NCI-H526 treated with DMSO at 0.1 percent for 48 hours (cell line): ENCODE data around the gene RCN2.
"Not testable (repeated sequence)": the region's sequence is repeated elsewhere in the genome, so short reads cannot be mapped to it uniquely, and the experiment has no call there.

Source experiments
- DNase-seq: peaks from one replicate; lab custom pipeline; 2025; lab: John Stamatoyannopoulos, UW

The RCN2 gene

DNA sequence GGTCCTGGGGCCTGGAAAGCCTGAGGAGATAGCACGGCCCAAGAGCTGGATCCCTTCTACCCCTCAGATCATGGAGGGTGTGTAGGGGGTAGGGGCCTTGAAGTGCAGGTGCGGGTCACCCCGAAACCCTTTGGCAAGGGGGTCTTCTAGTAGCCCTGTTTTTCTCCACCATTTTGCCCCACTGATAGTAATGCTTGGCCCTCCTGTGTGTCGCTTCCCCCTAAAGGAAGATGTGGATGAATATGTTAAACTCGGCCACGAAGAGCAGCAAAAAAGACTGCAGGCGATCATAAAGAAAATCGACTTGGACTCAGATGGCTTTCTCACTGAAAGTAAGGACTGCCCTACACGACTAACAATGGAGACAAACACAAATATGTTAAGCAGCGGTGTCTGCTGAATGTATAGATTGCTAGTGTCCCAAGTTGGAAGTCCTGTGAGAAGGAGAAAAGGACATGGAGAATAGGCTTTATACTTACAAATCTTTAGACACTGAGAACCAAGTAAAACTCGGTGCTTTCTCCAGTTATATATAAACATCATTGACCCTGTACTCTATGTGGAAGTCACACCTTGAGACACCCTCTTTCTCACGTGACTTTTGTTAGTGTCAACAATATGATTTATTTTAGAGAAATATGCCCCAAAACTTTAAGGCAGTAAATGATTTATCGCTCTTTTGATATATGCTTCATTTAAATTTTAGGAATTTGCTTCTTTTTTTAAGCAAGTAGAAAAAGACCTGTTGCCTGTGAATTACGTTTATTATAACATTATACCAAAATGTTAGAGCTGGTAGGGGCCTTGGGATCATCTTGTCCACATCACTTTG lies 802 bp downstream of the RCN2 start:
- peak; percentile 27 for DNase-seq

DNA sequence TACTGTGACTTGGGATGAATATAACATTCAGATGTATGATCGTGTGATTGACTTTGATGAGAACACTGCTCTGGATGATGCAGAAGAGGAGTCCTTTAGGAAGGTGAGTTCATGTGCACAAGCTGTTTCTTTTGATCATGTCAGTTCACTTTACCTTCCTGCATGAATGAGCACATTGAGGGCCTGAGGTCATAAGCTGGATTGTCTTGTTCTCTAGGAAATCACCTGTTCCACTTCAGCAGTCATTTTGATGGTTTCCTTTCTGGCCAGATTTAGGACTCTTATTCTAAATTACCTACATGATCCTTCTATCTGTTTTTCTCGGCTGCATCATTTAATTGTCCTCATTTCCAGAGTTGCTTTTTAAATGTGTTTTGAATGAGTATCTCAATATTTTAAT lies 4.1 kb downstream of the RCN2 start:
- no peak for DNase-seq

- no peak for DNase-seq
Measured at GRCh38 chr15:76936671-76937070, 5.1 kb downstream of the RCN2 start.

- no peak for DNase-seq
Measured at GRCh38 chr15:76938752-76939151, 7.2 kb downstream of the RCN2 start.

GRCh38 chr15:76939715-76940114 lies 8.2 kb downstream of the RCN2 start:
- DNase-seq: no peak

DNA sequence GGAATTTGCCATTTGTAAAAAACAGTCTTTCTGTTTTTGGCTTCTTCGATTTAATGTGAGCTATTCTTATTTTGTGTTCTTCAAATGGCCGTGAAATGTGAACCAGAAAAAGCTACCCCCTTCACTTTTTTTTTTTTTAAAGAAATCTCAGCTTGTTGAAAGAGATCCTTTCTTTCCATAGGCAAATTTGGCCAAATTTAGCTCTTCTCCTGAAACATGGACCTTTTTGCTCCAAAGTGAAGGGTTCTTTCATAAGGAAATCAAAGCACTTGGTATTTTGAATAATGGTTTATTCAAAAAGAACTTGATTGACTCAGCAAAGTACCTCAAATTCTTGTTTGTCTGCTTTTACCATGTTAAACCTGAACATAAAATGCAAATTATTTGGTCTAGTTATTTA lies 10.1 kb downstream of the RCN2 start:
- no peak for DNase-seq

- DNase-seq: no peak
Measured at GRCh38 chr15:76942331-76942730, 10.8 kb downstream of the RCN2 start.

DNA sequence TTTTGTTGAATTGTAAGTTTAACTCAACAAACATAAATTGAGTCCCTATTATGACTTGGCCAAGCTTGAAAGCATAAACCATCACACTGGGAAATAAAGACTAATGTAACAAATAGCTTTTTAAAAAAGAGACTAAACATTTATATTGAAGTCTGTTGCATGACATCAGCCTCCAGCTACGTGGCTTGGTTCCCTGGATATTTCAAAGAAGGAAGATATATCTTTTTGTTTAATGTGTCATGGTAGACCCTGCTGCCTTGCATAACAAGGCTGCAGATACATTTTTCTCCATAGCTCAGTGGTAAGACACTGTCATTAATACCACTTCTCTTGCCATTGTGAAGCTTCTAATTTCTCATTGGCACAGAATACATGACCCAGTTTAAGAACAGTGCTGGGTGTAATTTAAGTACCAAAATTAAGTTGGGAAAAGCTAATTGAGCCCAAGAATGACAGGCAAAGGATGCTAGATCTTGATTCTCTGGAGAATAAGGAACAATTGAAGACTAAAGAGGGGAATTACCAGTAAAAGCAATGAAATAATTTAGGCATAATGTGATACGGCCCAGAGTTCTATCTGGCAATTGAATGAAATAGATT lies 14.0 kb downstream of the RCN2 start:
- no peak for DNase-seq

- no peak for DNase-seq
Measured at GRCh38 chr15:76947454-76947853, 15.9 kb downstream of the RCN2 start.

- DNase-seq: no peak
Measured at GRCh38 chr15:76951220-76951619, 19.7 kb downstream of the RCN2 start.

GRCh38 chr15:76953913-76954312 lies 22.4 kb downstream of the RCN2 start:
- peak; percentile 83 for DNase-seq

DNA sequence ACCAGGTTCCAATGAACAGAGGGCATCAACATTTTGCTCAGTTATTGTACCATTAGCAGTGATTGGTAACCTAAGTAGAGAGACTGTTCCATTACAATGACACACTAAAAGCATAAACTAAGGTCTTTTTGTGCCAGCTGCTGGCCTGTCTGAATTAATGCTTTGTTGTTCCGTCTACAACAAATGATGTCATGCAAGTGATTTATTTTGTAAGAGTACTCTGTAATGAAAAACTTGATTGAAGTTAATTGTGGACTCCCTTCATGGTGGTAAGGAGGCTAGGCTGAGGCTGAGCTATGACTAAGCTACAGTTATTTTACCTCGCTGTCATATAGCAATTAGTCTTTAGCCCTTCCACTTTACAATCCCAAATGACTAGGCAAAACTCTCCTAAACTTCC lies 23.2 kb downstream of the RCN2 start:
- DNase-seq: no peak

- DNase-seq: no peak
Measured at GRCh38 chr15:76961268-76962011, 29.9 kb downstream of the RCN2 start.

- DNase-seq: no peak
Measured at GRCh38 chr15:76962337-76963013, 30.9 kb downstream of the RCN2 start.

DNA sequence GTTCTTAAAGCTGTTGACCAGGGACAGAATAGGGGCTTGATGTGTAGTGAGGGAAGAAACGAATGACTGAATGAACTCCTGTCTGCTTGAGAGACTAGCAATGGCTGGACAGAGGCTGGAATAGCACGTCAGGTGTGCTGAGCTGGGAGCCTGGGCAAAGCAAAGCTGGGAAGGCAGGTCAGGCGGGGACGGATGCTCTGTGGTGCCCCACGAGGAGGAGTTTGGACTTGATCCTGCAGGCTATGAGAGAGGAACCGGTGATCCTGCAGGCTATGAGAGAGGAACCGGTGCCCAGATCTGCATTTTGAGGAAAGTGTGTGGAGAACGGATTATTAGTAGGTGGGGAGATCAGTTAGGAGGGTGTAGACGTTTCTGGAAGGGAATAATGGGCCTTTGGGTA lies 32.0 kb downstream of the RCN2 start:
- DNase-seq: no peak

DNA sequence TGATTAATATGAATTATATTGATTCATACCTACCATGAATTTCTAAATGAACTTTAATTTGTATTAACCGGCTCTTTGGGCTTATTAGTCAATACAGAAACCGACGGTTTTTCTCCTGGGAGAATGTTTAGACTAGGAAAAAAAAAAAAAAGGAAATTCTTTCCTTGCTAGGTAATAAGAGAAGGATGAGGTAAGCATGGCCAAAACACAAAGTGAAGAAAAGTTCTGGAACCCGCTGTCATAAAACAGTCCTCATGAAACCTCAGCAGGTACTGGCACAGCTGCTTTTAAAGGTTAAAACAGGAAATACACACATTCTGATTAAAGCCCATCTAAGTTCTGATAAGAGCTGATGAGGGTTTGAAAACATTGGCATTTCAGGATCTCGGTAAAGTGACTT lies 32.6 kb downstream of the RCN2 start:
- DNase-seq: no peak

DNA sequence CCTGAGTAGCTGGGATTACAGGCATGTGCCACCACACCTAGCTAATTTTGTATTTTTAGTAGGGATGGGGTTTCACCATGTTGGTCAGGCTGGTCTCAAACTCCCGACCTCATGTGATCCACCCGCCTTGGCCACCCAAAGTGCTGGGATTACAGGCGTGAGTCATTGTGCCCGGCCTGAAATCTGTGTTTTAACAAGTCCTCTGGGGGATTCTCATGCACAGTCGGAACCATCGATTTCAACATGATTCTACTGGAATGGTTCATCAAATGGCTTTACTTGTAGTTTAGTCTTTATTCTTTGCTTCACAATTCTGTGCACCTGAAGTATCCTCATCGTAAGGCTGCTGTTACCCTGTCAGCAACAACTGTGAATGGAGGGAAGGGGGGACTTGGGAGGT lies 34.5 kb downstream of the RCN2 start:
- not testable (repeated sequence) for DNase-seq

DNA sequence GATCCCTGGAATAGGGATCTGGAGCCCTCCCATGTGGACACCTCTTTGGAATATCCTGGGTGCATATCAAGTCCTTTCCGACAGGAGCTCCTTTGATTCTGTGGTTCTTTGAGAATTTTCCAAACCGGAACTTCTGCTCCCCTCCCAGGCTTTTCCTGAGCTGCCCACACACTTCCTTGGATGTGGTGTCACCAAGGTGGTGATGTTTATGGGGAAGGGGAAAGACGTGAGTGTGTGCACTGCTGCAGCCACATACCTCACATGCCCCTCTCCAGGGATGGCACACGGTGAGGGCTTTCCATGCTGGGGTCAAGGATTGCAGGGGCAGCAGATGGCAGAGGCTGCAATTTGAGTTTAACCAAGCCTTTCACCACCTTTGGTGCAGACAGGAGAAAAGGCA lies 35.5 kb downstream of the RCN2 start:
- DNase-seq: no peak

DNA sequence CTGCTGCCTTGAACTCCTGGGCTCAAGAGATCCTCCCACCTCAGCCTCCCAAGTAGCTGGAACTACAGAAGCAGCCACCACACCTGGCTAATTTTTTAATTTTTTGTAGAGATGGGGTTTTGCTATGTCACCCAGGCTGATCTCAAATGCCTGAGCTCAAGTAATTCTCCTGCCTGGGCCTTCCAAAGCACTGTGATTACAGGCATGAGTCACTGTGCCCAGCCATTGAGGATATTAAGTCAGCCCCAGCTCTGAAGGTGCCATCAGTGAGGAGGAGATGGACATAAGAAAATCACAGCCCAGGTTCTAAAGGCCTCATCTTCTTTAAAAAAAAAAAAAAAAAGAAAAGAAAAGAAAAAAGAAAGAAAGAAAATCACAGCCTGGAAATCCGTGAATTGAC lies 36.8 kb downstream of the RCN2 start:
- no peak for DNase-seq

- no peak for DNase-seq
Measured at GRCh38 chr15:76972389-76973361, 41.1 kb downstream of the RCN2 start.

GRCh38 chr15:76973362-76973743 lies 41.8 kb downstream of the RCN2 start:
- DNase-seq: no peak
